Iris pigment epithelial cell (primary cell): ENCODE measurements around the gene WWC2.
A peak's percentile ranks its signal among the peaks of the same experiment; 100 is the strongest.

Experiments used
- DNase-seq: peaks from one replicate; pipeline ENCODE4 v3.0.0-alpha.2; 2011; ENCODE audit warnings: low read depth

The WWC2 gene

DNA sequence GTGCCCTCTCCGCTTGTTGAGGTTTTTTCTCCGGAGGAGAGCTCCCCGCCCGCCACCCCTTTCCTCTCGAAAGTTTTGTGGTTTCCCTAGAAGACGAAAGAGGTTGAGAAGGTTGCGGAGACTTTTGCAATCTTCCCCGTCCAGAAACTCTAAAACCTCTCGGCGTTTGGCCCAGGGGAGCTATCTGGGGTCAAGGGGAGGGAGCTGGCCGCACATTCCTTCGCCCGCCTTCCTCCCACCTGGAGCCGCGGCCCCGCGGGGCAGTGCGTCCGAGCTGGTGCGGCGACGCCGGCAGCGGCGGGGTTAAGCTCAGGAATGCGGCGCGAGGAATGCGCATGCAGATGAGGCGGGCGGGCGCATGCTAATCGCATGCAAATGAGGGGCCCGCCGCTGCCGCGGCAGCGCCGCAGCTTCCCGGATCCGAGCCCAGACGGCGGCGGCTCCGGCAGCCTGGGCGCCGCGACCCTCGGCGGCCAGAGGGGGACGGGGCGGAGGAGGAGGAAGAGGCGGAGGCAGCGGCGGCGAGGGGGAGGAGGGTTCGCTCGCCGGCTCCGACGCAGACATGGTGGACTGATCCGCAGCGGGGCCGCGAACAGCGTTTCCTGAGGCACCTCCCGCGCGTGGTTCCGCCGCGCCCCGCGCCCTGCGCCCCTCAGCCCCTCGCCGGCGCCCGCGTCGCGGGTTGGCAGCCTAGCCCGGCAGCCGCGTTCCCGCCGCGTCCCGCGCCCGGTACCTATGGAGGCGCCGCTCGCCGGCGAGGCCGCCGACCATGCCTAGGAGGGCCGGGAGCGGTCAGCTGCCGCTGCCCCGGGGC is at the start of gene WWC2:
Gene WWC2, plus strand, starts transcription at position 535 of the 814 bp plus-strand sequence. Its CDS starts 235 bp downstream, at position 770.
- peak; percentile 96 for DNase-seq

DNA sequence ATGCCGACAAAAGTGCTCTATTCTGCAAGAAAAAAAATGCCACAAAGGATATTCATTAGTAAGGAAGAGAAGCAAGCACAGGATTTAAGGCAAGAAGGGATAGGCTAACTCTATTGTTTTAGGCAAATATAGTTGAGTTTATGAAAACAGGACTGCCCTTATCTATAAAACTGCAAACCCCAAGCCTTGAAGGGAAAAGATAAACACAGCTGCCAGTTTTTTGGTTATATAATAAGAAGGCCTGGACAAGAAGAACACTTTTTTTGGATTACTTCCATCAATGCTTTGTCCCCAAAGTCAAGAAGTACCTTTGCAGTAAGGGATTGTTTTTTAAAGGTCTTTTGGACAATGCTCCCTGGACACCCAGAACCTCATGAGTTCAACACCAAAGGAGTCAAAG is 45.4 kb upstream of the WWC2 start:
- no peak for DNase-seq

DNA sequence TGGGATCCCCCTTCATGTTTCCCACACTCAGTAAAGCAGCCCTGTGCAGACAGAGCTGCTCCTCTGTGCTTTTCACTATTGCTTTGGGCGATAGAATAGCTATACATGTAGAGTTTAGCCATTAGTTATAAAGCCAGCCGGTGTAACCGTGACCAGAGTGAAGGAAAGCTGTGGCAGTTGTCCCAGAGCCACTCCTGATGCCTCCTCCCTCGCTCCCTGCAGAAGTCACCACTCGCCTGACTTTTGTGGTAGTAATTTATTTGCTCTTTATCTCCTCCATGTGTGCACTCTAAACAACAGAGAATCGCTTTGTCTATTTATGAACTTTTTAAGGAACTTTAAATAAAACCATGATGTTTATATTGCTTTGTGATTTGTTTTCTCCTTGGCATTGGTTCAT is 41.8 kb upstream of the WWC2 start:
- DNase-seq, result no peak

DNA sequence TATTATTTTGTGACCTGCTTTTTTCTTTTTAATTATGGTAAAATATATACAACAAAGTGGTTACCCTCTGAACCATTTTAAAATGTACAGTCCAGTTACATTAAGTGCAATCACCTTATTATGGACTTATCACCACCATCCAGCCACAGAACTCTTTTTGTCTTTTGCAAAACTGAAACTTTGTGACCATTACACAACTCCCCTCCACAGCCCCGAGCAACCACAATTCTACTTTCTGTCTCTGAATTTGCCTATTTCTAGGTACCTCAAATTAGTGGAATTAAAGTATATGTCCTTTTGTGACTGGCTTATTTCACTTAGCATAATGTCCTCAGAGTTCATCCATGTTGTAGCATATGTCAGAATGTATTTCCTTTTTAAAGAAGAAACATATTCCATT is 39.3 kb upstream of the WWC2 start:
- no peak for DNase-seq

DNA sequence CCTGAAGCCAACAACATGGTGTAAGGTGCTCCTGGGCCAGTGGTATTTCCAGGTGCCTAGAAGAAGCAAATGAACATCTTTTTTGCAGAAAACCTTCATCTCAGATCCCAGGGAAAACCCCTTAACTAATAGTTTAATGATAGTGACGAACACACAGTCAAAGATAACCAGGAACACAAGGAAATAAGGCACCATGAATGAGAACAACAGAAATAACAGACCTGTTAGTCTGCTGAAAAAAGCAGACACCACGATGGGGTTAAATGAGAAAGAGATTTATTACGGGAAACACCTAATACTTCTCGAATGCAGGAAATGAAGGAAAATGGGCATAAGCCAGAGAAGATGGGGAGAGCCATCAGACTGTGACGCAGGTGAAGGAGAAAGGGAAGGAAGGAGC is 30.6 kb upstream of the WWC2 start:
- no peak for DNase-seq

DNA sequence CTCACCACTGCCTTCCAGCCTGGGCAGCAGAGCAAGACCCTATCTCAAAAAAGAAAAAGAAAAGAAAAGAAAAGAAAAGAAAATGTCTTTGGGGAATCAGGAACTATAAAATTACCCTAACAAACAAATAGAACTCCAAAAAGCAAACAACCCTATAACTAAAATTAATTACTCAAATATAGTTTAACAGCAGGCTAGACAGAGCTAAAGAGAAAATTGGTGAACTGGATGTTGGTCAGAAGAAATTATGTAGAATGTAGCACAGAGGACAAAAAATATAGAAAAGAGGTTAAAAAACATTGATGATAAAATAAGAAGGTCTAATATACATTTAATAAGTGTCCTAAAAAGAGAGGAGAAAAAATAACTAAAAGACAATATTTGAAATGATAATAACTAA is 27.8 kb upstream of the WWC2 start:
- DNase-seq, result no peak

DNA sequence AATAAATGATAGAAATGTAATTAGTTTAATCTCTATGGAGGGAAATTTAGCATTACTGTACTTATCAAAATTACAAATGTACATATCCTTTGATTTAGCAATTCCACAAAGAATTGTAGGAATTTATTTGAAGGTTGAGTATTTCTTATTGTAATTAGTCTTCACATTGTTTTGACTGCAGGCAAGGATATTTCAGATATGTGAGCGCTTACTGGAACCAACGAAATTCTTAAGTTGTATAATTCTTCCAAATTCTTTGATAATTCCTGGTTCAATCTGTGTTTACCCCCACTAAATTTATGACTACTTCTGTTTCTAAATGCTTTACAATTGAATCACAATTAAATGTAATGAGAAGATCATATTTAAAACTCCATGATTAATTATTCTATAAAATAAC is 26.9 kb upstream of the WWC2 start:
- DNase-seq, result peak; percentile 14

DNA sequence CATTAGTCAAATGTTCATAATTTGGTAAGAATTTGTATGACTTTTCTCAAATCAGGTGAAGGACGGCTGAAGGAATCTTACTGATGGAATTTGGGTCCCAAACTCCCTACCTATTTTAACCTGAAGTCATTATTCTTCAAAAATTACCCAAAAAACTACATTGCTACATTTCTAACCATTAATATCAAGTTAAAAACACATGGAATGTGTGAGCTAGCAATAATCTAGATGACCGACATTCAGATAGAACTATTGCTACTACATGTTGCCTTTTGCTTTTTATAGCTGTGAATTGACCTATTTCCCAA is 25.3 kb upstream of the WWC2 start:
- no peak for DNase-seq

GRCh38 chr4:183074288-183074990 is 24.6 kb upstream of the WWC2 start:
- peak; percentile 54 for DNase-seq

GRCh38 chr4:183078634-183079033 is 20.4 kb upstream of the WWC2 start:
- no peak for DNase-seq

DNA sequence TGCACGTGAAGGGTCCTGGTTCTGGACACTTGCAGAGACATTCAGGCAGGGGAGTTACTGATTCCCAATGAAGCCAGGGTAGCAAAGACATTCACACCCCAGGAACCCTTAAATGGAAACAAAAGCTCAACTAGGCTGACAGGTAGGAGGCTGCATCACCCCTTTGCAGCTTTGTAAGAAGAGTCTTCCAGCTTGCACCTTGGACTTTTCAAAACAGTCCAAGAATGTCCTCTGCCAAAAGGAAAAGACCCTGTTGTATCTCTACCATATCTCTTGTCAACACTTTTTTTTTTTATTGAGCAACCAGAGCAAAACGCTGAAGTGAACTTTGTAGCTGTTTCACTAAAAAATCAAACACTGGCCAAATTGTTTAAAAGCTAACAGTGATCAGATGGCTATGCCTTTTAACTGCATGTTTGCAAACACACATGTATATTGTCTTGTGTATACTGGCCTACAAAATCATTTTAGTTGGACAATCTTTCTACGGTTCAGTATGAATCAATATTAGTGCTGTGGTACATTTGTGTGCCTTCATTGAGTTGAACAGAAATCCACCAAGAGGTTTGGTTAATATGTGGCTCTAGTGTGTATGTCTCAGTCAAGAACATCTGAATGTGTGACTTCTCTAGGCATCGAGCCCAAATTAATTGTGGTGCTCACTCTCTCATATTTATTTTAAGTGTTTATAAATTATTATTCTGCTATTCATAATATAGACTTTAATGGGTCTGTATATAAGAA is 18.5 kb upstream of the WWC2 start:
- DNase-seq, result no peak

- DNase-seq, result no peak
These were observed 18.0 kb upstream of the WWC2 start for GRCh38 chr4:183081116-183081469.

- DNase-seq, result no peak
These were observed 17.0 kb upstream of the WWC2 start for GRCh38 chr4:183082053-183082452.

DNA sequence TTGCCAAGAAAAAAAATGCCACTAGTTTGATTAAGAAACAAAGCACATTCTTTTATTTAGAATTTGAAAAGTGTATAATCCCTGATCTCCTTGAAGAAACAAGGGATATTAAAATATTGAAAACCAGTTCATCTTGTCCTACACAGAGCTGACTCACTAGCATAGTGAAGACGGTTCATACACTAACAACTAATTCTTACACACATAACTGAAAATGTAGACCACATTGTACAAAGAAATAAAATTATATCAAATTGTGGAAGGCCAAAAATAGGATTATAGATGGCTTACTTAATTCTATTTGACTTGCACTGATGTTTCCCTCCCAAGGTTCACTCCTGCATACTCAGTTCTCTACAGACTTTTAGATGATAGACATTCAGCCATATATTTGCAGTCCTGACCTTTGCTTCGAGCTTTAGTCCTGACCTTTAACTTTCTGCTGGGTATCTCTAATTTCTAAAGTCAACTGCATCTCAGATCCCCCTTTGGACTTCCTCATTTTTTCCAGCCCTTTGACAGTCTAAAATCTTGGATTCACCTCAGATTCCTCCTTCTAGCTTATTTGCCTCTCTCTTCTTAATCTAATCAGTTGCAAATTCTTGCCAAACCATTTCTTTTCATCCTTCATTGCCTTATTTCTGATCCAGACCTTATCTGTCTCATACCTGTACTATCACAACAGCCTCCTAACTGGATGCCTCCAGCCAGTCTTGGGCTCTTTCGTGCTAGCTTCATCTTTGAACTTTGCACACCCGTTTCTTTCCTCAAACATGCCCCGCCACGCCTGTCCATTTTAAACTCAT is 4.5 kb upstream of the WWC2 start:
- no peak for DNase-seq

GRCh38 chr4:183095199-183095512 is 3.9 kb upstream of the WWC2 start:
- DNase-seq, result no peak

DNA sequence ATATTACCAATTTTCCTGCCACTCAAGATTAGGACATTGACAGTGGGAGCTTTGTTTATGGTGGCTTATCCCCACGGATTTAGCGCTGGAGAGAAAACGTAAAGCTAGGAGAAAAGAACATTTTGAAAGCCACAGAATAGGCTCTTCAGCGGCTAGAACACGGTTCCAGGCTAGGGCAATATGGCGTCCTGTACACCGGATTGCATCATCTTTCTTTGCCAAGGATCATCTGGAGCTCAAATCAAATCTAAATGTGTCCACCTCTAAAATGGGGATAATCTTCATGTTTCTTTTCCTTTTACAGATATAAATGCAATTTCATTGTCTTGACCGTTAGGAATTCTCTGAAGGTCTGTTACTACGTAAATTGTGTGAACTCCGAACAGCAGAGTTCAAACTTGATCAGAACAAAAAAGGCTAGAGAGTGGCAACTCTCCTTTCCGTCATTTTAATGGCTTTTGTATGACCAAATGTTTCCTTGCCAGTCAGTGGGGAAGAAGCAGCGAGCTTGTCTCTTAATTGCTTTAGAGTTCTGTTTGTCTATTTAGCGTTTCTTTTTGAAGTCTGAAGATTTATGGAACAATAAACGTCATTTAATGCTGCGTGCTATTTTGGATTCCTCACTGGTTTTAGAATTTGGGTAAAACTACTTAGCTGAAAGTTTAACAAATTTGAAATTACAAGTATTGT is 2.6 kb upstream of the WWC2 start:
- no peak for DNase-seq

GRCh38 chr4:183097231-183098018 is 1.6 kb upstream of the WWC2 start:
- peak; percentile 47 for DNase-seq

GRCh38 chr4:183098019-183098722 is 886 bp upstream of the WWC2 start:
- peak; percentile 84 for DNase-seq

GRCh38 chr4:183099537-183100297 is 660 bp downstream of the WWC2 start:
- DNase-seq, result peak; percentile 28

- DNase-seq, result no peak
These were observed 1.2 kb downstream of the WWC2 start for GRCh38 chr4:183100298-183100599.
